Suprapubic skin (tissue), 4 donors: ENCODE results near the gene NOS3.

Experiments
- EP300 ChIP-seq: sonication (generic); formaldehyde crosslinking; IDR thresholded peaks from one replicate; pipeline ENCODE4 v1.6.1; 2017; ENCODE audit warnings: antibody characterized with exemption
- POLR2A ChIP-seq, 2 donors: fragments of 450-650 bp; IDR thresholded peaks; one replicate each; pipeline ENCODE4 v1.6.1; 2017; ENCODE audit warnings: antibody characterized with exemption in 2 of 2, mild to moderate bottlenecking in 2 of 2, moderate library complexity in 2 of 2
- POLR2AphosphoS5 ChIP-seq, 3 donors: sonication (generic); formaldehyde crosslinking; IDR thresholded peaks; one replicate each; pipeline ENCODE4 v1.6.1; 2017; ENCODE audit warnings: antibody characterized with exemption in 3 of 3
- TF ChIP-seq, protein P1 (sequence below), 2 donors: fragments of 200-600 bp in 1 of 2; fragments of 450-650 bp in 1 of 2; sonication (generic) in 1 of 2; IDR thresholded peaks; one replicate each; pipeline ENCODE4 v1.5.1; 2016 to 2019; ENCODE audit warnings: antibody characterized with exemption in 2 of 2, mild to moderate bottlenecking in 1 of 2, moderate library complexity in 1 of 2

DNA sequence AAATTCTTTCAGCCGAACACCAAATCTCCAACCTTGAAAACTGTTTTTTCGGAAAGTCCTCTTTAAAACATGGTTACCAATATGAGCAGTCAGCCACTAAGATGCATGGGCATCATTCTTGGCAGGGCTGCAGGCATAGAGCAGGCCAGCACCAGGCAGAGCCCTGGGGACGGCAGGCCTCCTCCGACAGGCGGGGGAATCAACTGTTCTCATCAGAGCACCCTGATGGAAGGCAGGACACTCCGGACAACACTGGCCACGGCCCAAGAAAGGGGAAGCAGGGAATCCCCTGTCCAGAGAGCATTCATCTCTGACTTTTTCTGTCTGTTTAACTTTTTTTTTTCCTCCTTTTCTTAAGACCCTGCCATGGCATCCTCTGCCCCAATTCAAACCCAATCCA, 1.4 kb upstream of the NOS3 start:
- TF ChIP-seq, protein P1, sequence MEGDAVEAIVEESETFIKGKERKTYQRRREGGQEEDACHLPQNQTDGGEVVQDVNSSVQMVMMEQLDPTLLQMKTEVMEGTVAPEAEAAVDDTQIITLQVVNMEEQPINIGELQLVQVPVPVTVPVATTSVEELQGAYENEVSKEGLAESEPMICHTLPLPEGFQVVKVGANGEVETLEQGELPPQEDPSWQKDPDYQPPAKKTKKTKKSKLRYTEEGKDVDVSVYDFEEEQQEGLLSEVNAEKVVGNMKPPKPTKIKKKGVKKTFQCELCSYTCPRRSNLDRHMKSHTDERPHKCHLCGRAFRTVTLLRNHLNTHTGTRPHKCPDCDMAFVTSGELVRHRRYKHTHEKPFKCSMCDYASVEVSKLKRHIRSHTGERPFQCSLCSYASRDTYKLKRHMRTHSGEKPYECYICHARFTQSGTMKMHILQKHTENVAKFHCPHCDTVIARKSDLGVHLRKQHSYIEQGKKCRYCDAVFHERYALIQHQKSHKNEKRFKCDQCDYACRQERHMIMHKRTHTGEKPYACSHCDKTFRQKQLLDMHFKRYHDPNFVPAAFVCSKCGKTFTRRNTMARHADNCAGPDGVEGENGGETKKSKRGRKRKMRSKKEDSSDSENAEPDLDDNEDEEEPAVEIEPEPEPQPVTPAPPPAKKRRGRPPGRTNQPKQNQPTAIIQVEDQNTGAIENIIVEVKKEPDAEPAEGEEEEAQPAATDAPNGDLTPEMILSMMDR (IDR thresholded peaks at IDR 0.05) = no peak
- TF ChIP-seq POLR2AphosphoS5 (IDR thresholded peaks at IDR 0.05) = no peak
- no peak for TF ChIP-seq EP300
- no peak for TF ChIP-seq POLR2A (IDR thresholded peaks at IDR 0.05)
